NK-92 (cell line): ENCODE results near the gene CEACAM5.
"Not testable (repeated sequence)": the region's sequence is repeated elsewhere in the genome, so short reads cannot be mapped to it uniquely, and the experiment has no call there.

Source experiments
- DNase-seq: peaks from one replicate; lab custom pipeline; 2025; ENCODE audit not compliant: unreplicated experiment; lab: John Stamatoyannopoulos, UW

Gene CEACAM5

GRCh38 chr19:41740415-41741243 is 32.2 kb downstream of the CEACAM5 start:
- DNase-seq, result no peak

- DNase-seq, result no peak
Observed at GRCh38 chr19:41741244-41741554, 32.8 kb downstream of the CEACAM5 start.

GRCh38 chr19:41744850-41745249 is 36.4 kb downstream of the CEACAM5 start:
- no peak for DNase-seq

GRCh38 chr19:41745756-41746155 is 37.3 kb downstream of the CEACAM5 start:
- DNase-seq, result no peak

GRCh38 chr19:41746593-41747227 is 38.3 kb downstream of the CEACAM5 start:
- DNase-seq, result no peak

- no peak for DNase-seq
Observed at GRCh38 chr19:41748012-41748411, 39.6 kb downstream of the CEACAM5 start.

GRCh38 chr19:41750248-41751134 is 42.1 kb downstream of the CEACAM5 start:
- DNase-seq, result not testable (repeated sequence)

- no peak for DNase-seq
Observed at GRCh38 chr19:41753159-41753558, 44.7 kb downstream of the CEACAM5 start.

GRCh38 chr19:41753936-41754529 is 45.6 kb downstream of the CEACAM5 start:
- no peak for DNase-seq

- no peak for DNase-seq
Observed at GRCh38 chr19:41755328-41755913, 47.0 kb downstream of the CEACAM5 start, which contains the start of gene CEACAM6. CEACAM6 (plus strand) TSS chr19:41755530; CDS start chr19:41755639, 109 bp downstream.

GRCh38 chr19:41758846-41759245 is 50.4 kb downstream of the CEACAM5 start:
- no peak for DNase-seq

GRCh38 chr19:41767115-41767514 is 58.7 kb downstream of the CEACAM5 start:
- no peak for DNase-seq

GRCh38 chr19:41768105-41768504 is 59.7 kb downstream of the CEACAM5 start:
- not testable (repeated sequence) for DNase-seq

- no peak for DNase-seq
Observed at GRCh38 chr19:41769608-41770007, 61.2 kb downstream of the CEACAM5 start.

- no peak for DNase-seq
Observed at GRCh38 chr19:41771410-41771809, 63.0 kb downstream of the CEACAM5 start.

GRCh38 chr19:41774515-41774980 is 66.1 kb downstream of the CEACAM5 start:
- no peak for DNase-seq

GRCh38 chr19:41776700-41777099 is 68.3 kb downstream of the CEACAM5 start:
- DNase-seq, result no peak
